Uterus (tissue), 2 donors: ENCODE measurements around the gene EFEMP1.
"Not testable (repeated sequence)": the region's sequence is repeated elsewhere in the genome, so short reads cannot be mapped to it uniquely, and the experiment has no call there.

ENCODE experiments used
- CTCF ChIP-seq, 4 experiments: fragments of 200-600 bp in 2 of 4; fragments of 450-650 bp in 2 of 4; sonication (generic) in 2 of 4; IDR thresholded peaks; one replicate each; pipeline ENCODE4 v1.5.1; 2016 to 2019; ENCODE audit warnings: antibody characterized with exemption in 4 of 4, mild to moderate bottlenecking in 2 of 4, moderate library complexity in 1 of 4
- POLR2A ChIP-seq, 2 donors: fragments of 450-650 bp; IDR thresholded peaks; one replicate each; pipeline ENCODE4 v1.6.1; 2016; ENCODE audit warnings: antibody characterized with exemption in 2 of 2, mild to moderate bottlenecking in 1 of 2, moderate library complexity in 1 of 2

- not testable (repeated sequence) for TF ChIP-seq CTCF, POLR2A (IDR thresholded peaks at IDR 0.05)
Measured at GRCh38 chr2:55827428-55827827, 96.2 kb downstream of the EFEMP1 start.
